HG03196 (cell line): ENCODE results near the gene PNMA8C.
"Not testable (repeated sequence)": the region's sequence is repeated elsewhere in the genome, so short reads cannot be mapped to it uniquely, and the experiment has no call there.

ENCODE experiments used
- ATAC-seq: cut with Tn5 transposase; IDR thresholded peaks from one replicate; pipeline ENCODE4 v1.9.1; 2021; ENCODE audit not compliant: unreplicated experiment

Gene PNMA8C

GRCh38 chr19:46447824-46448223 lies 19.1 kb upstream of the PNMA8C start:
- ATAC-seq, result no peak

DNA sequence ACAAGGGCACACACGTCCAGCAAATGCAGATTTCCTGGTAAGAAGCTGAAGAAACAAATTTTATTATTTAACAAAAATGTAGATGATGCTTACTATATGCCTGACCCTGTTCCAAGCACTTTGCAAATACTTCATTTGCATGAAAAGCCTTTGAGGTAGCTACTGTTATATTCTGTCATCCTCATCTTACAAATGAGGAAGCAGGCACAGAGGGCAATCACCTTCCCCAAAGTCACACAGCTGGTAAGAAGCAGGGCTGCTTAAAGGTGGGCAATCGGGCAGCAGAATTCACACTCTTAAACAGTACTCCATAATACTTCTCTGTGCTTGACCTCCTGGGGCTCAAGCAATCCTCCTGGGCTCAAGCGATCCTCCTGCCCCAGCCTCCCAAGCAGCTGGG lies 18.3 kb upstream of the PNMA8C start:
- no peak for ATAC-seq

GRCh38 chr19:46446021-46446420 lies 17.3 kb upstream of the PNMA8C start:
- no peak for ATAC-seq

DNA sequence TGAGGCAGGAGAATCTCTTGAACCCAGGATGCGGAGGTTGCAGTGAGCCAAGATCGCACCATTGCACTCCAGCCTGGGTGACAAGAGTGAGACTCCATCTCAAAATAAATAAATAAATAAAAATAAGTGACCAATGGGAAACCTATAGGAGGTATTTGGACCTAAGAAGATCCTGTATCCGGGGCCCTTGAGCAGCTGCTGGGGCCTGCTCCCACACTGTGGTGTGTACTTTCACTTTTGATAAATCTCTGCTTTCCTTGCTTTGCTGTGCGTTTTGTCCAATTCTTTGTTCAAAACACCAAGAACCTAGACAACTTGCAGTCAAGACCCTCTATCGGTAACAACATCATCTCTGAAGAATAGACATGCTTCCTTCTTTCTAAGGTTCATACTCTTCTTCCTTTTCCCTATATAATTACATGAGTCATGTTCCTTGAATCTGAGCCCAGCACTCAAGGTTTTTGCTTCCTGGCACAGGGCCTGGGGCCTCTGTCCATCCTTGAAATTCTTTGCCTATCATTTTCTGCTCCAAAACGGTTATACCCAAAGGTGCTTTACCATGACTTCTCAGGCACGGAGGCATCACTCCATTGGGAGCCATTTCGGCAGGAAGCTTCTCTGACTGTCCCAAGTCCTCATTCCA lies 14.2 kb upstream of the PNMA8C start:
- ATAC-seq, result no peak

DNA sequence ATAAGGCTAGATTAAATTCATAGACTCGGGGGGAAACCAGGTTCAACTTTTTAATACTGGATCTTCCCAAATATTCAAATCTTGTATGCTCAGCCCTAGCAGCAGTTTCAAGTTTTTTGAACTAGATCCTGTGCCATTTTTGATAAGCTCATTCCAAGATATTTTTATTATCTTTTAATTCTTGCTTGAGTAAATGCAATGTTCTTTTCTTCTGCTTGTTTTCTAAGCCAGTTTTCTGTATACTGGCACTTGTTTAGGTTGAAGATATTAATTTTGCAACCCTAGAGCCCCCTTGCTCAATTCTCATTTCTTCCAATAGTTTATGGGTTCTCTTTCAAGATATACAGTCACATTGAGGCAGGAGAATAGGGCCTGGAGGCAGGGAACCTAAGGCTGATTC lies 13.1 kb upstream of the PNMA8C start:
- no peak for ATAC-seq

- ATAC-seq, result not testable (repeated sequence)
These were observed 7.0 kb upstream of the PNMA8C start for GRCh38 chr19:46435689-46436088.

DNA sequence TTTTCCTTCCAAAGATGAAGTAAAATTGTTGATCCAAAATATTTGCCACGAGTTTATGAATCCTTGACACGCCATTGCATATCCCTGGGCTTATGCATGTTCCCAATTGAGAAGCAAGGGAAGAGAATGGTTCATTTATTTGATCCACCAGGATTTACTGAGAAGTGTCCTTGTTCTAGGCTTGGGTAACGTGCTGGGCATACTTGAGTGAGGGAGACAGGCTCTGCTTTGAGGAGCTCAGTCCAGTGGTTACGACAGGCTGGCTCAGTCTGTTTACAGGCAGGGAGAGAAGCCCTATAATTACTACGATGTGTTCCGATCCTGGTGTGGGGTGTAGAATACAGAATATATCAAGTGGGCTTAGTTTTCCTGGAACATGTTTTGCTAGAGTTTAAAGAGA lies 6.3 kb upstream of the PNMA8C start:
- no peak for ATAC-seq

DNA sequence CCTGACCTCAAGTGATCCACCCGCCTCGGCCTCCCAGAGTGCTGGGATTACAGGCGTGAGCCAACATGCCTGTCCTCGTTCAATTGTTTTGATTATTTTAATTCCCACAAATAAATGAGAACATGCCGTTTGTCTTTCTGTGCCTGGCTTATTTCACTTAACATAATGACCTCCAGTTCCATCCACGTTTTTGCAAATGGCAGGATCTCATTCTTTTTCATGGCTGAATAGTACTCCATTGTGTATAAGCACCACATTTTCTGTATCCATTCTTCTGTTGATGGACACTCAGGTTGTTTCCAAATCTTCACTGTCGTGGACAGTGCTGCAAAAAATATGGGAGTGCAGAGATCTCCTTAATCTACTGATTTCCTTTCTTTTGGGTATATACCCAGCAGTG lies 4.7 kb upstream of the PNMA8C start:
- not testable (repeated sequence) for ATAC-seq

- ATAC-seq, result no peak
These were observed 3.1 kb upstream of the PNMA8C start for GRCh38 chr19:46431824-46432223.

DNA sequence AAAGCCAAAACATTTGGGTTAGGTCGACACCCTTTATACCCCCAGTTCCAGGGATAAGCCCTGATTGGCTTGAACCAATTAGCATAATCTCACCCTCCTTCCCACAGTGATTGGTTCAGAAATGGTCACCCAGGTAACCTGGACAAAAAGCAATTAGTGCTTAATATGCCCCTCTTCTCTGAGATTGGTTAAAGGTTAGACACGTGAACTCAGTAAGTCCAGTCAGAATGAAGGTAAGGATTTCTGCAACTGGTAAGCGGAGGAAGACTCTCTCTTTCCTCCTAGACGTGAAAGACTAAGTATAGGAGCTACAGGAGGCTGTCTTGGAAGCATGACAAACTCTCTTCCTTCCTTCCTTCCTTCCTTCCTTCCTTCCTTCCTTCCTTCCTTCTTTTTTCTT lies 1.3 kb upstream of the PNMA8C start:
- ATAC-seq, result no peak

DNA sequence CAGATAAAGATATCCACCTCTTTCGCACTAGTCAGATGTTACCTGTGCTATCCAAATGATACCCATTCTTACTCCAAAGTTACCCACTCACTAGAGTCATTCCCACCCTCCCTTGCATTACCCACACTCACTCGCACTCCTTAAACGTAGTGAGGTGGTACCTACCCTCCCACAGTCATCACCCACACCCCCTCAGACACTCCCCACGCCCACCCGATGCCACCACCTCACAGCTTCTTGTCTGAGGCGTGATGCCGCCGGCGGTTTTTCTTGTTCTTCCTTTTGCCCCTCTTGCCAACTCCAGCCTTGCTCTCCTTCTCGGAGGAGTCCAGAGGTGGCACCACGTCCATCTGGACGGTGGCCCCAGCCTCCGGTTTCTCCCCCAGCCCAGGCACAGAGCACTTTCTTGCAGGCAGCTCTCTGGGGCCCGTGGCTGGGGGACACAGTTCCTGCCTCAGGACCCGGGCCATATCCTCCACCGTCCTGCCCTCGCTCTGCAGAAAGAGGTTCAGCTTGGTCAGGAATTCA lies 1.2 kb downstream of the PNMA8C start:
- no peak for ATAC-seq

DNA sequence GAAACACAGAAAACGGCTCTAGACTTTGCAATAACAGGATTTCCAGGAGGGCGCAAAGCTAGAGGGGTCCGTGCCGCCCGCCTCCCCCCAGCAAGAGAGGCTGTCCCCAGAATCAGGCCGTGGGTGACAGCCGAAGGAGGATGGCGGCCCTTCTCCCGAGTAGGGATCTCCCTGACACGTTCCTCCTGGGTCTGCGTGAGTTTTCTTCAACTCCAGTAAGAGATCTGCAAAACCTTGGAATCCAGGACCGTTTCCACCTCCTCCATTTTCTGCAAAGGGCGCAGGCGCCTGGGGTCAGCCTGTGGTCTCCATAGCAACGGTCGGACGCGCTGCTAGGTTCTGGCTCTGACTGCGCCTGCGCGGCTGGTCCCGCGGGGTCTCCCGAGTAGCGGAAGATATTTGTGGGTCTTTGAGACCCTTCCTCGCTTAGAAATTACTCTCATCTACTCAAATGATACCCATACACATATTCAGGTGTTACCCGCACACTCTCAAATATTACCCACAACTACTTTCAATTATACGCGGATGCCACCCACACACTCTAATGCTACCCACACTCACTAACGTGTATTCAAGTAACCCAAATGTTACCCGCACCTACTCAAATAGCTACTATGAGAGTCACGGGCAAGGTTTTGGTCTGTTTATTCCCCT lies 2.1 kb downstream of the PNMA8C start:
- no peak for ATAC-seq

GRCh38 chr19:46426035-46426505 lies 2.7 kb downstream of the PNMA8C start:
- no peak for ATAC-seq

DNA sequence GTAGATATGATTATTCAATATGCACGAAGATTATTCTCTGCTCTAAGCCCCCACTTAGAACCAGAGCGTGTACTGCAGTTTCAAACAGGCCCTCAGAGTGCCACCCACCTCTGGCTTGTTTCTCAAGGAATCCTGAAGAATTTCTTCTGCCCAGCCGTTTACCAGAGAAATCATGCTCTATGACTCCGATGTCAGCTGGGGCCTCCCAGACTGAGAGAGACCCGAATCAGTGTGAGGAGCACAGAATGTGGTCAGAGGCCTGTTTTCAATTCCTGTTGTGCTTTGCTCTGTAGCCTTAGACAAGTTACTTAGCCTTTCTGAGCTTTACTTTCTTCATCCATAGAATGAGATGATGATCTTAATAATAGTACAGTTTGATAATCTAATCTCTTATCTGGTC lies 5.5 kb downstream of the PNMA8C start:
- ATAC-seq, result no peak

GRCh38 chr19:46422344-46422743 lies 6.4 kb downstream of the PNMA8C start:
- ATAC-seq, result no peak

- no peak for ATAC-seq
These were observed 8.7 kb downstream of the PNMA8C start for GRCh38 chr19:46420056-46420455.

DNA sequence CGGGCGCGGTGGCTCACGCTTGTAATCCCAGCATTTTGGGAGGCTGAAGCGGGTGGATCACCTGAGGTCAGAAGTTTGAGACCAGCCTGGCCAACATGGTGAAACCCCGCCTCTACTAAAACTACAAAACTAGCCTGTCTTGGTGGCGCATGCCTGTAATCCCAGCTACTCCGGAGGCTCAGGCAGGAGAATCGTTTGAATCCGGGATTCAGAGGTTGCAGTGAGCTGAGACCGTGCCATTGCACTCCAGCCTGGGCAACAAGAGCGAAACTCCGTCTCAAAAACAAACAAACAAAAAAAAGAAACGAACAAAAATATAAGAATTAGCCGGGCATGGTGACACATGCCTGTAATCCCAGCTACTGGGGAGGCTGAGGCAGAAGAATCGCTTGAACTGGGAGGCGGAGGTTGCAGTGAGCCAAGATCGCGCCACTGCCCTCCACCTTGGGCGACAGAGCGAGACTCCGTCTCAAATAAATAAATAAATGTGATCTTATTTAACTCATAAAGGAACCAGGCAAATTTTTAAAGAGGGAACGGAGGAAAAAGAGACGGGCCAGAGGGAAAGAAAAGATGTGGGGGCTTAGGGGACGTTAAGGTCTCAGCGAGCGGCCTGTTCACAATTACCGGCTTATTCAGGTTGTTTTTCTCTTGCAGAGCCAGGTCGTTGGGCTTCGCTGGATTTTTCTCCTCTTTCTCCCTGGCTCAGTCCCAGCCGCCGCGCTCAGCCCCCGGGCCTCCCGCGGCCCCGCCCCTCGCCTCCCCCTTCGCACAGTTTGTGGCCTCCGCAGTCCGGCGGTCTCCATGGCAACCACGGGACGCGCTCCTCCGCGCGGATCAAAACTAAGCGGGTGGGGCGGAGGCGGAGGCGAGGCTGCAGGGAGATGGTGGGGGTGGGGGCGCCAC lies 12.7 kb downstream of the PNMA8C start:
- ATAC-seq, result not testable (repeated sequence)

GRCh38 chr19:46414899-46415298 lies 13.8 kb downstream of the PNMA8C start:
- ATAC-seq, result not testable (repeated sequence)

- no peak for ATAC-seq
These were observed 15.3 kb downstream of the PNMA8C start, which contains the start of gene CCDC8 for GRCh38 chr19:46413262-46414031. Gene CCDC8 (minus strand): TSS chr19:46413564. CDS start chr19:46412810, 754 bp downstream.

GRCh38 chr19:46412650-46413261 lies 16.0 kb downstream of the PNMA8C start:
- ATAC-seq, result no peak
